Panc1 (cell line): ENCODE measurements around the gene LNPEP. TPM values are rescaled to one million over a fixed set of nuclear protein-coding genes. Genes with fewer than 3 reads are reported as not detected.
A peak's percentile ranks its signal among the peaks of the same experiment; 100 is the strongest.

Experiments used
- ATAC-seq: fragments of 200-7000 bp; cut with Tn5 transposase; 2 replicates; pipeline ENCODE4 v1.9.1; 2020; ENCODE audit warnings: mild to moderate bottlenecking, moderate library complexity
- BruUV-seq: library from RNA; stranded (reverse); fragments of 400-500 nt; replicated peaks from 2 replicates; lab custom pipeline; 2021; lab: Mats Ljungman, UMichigan
- CTCF ChIA-PET: fragments of 300-600 bp; sonication (Branson Sonifier 250); formaldehyde crosslinking; loops from one replicate; lab custom pipeline; 2022; ENCODE audit warnings: antibody characterized with exemption; lab: Charles Lee
- POLR2A ChIA-PET: fragments of 300-600 bp; sonication (Branson Sonifier 250); formaldehyde crosslinking; loops from one replicate; lab custom pipeline; 2022; ENCODE audit warnings: antibody characterized with exemption; lab: Charles Lee
- DNase-seq: peaks from one replicate; pipeline ENCODE4 v3.0.0-alpha.2; 2010; ENCODE audit warnings: low read depth, low spot score
- H3K27ac ChIP-seq: 2 replicates; pipeline ENCODE4 v1.5.1; 2011; ENCODE audit warnings: mild to moderate bottlenecking, low read length, inconsistent platforms
- H3K27me3 ChIP-seq: fragments of 200-500 bp; sonication (Bioruptor generic); 2 replicates; pipeline ENCODE4 v1.6.0; 2014; ENCODE audit warnings: low read length, inconsistent platforms; ENCODE audit not compliant: control insufficient read depth, insufficient read depth
- H3K36me3 ChIP-seq: fragments of 200-500 bp; sonication (Bioruptor generic); 2 replicates; pipeline ENCODE4 v1.5.1; 2014; ENCODE audit warnings: inconsistent platforms, mild to moderate bottlenecking, low read length, moderate library complexity; ENCODE audit not compliant: control insufficient read depth, insufficient read depth
- H3K4me1 ChIP-seq: 2 replicates; pipeline ENCODE4 v1.5.1; 2011; ENCODE audit warnings: inconsistent platforms, mild to moderate bottlenecking, low read length, moderate library complexity; ENCODE audit not compliant: control insufficient read depth, insufficient read depth
- H3K4me3 ChIP-seq, 2 experiments: 2 replicates each; pipeline ENCODE4 v1.5.1; 2011 to 2012; ENCODE audit warnings: low read depth in 2 of 2, low read length in 2 of 2, mild to moderate bottlenecking in 2 of 2, inconsistent platforms in 1 of 2, moderate library complexity in 1 of 2
- H3K9me3 ChIP-seq: fragments of 200-500 bp; sonication (Bioruptor generic); 2 replicates; pipeline ENCODE4 v1.5.1; 2014; ENCODE audit warnings: low read depth, mild to moderate bottlenecking, inconsistent platforms, low read length, moderate library complexity; ENCODE audit not compliant: control insufficient read depth, insufficient read depth
- POLR2AphosphoS5 ChIP-seq: IDR thresholded peaks from 2 replicates; pipeline ENCODE4 v1.6.1; 2012; ENCODE audit warnings: mild to moderate bottlenecking, low read depth, low read length, moderate library complexity
- SIN3A ChIP-seq: IDR thresholded peaks from 2 replicates; pipeline ENCODE4 v1.6.1; 2012; ENCODE audit warnings: low read depth, mild to moderate bottlenecking, low read length, moderate library complexity, borderline replicate concordance; ENCODE audit not compliant: insufficient read depth
- TCF7L2 ChIP-seq: IDR thresholded peaks from 2 replicates; pipeline ENCODE4 v1.6.1; 2011; ENCODE audit warnings: mild to moderate bottlenecking, low read depth, low read length, inconsistent platforms
- in situ Hi-C: cut with HindIII; loops from 2 replicates; pipeline ENCODE4 v1.10.0; 2016; ENCODE audit warnings: low sequenced_read_pairs, low pct_unique_long_range_greater_than_20kb
- intact Hi-C: fragments of 100-400 bp; cut with micrococcal nuclease; formaldehyde crosslinking; loops from one replicate; pipeline ENCODE4 v1.10.0; 2022; ENCODE audit not compliant: unreplicated experiment
- total RNA-seq: library from RNA; stranded (reverse); gene quantifications from one replicate; pipeline ENCODE4 v1.2.1, GENCODE V29; 2021; ENCODE audit not compliant: unreplicated experiment
- TF ChIP-seq, protein P1 (sequence below): fragments of 450-650 bp; IDR thresholded peaks from 2 replicates; pipeline ENCODE4 v1.5.1; 2017; ENCODE audit warnings: mild to moderate bottlenecking
- TF ChIP-seq, protein P2 (sequence below), 2 experiments: IDR thresholded peaks; 2 replicates each; pipeline ENCODE4 v1.6.1; 2011 to 2012; ENCODE audit warnings: low read depth in 2 of 2, control low read depth in 1 of 2, low read length in 1 of 2, mild to moderate bottlenecking in 1 of 2, moderate library complexity in 1 of 2; ENCODE audit not compliant: insufficient read depth in 1 of 2

LNPEP gene
- total RNA-seq, 1 experiment from 2014 or later = 46.6 TPM

DNA sequence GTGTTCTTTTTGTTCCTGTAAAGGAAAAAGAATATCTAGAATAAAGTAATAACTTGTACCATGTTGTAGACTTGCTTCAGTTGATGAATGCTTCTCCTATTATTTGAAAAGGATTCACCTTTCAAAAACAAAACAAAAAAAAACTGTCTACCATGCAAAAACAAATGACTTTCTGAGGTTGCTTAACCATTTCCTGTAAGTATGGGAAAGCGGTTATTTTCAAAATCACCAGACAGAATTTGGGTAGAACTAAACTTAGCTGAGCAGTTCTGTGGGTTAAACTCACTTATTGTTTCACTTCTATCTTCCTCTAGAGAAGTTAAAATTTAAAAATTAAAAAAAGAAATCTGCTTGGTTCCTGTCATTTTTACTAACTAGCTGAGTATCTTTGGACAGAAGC, 25.2 kb downstream of the LNPEP start:
- ATAC-seq = no peak
- Histone ChIP-seq H3K27ac (no peak overlapping the region), H3K9me3 (no peaks in the 10 kb centered on the region), H3K4me3 (no peak overlapping the region), H3K36me3 (no peaks in the 10 kb centered on the region), H3K27me3 (no peaks in the 10 kb centered on the region), H3K4me1 (peaks cover 3% of the 10 kb centered on the region; the same call in 1 of the 2 replicates)
- no peak for DNase-seq
- intact Hi-C loops (no loop called here), in situ Hi-C loops (no loop called here)
- TF ChIP-seq, protein P1, sequence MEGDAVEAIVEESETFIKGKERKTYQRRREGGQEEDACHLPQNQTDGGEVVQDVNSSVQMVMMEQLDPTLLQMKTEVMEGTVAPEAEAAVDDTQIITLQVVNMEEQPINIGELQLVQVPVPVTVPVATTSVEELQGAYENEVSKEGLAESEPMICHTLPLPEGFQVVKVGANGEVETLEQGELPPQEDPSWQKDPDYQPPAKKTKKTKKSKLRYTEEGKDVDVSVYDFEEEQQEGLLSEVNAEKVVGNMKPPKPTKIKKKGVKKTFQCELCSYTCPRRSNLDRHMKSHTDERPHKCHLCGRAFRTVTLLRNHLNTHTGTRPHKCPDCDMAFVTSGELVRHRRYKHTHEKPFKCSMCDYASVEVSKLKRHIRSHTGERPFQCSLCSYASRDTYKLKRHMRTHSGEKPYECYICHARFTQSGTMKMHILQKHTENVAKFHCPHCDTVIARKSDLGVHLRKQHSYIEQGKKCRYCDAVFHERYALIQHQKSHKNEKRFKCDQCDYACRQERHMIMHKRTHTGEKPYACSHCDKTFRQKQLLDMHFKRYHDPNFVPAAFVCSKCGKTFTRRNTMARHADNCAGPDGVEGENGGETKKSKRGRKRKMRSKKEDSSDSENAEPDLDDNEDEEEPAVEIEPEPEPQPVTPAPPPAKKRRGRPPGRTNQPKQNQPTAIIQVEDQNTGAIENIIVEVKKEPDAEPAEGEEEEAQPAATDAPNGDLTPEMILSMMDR = no peak
- TF ChIP-seq SIN3A = no peak
- TF ChIP-seq, protein P2, sequence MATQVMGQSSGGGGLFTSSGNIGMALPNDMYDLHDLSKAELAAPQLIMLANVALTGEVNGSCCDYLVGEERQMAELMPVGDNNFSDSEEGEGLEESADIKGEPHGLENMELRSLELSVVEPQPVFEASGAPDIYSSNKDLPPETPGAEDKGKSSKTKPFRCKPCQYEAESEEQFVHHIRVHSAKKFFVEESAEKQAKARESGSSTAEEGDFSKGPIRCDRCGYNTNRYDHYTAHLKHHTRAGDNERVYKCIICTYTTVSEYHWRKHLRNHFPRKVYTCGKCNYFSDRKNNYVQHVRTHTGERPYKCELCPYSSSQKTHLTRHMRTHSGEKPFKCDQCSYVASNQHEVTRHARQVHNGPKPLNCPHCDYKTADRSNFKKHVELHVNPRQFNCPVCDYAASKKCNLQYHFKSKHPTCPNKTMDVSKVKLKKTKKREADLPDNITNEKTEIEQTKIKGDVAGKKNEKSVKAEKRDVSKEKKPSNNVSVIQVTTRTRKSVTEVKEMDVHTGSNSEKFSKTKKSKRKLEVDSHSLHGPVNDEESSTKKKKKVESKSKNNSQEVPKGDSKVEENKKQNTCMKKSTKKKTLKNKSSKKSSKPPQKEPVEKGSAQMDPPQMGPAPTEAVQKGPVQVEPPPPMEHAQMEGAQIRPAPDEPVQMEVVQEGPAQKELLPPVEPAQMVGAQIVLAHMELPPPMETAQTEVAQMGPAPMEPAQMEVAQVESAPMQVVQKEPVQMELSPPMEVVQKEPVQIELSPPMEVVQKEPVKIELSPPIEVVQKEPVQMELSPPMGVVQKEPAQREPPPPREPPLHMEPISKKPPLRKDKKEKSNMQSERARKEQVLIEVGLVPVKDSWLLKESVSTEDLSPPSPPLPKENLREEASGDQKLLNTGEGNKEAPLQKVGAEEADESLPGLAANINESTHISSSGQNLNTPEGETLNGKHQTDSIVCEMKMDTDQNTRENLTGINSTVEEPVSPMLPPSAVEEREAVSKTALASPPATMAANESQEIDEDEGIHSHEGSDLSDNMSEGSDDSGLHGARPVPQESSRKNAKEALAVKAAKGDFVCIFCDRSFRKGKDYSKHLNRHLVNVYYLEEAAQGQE (IDR thresholded peaks at IDR 0.05; ENCODE audit: insufficient read depth in 1 of 2, low read depth in 2 of 2, low read length in 1 of 2) = no peak
- no peak for TF ChIP-seq TCF7L2
- no peak for TF ChIP-seq POLR2AphosphoS5
- POLR2A ChIA-PET = interaction anchor here (0.6 kb wide), 1 partner anchor 75 kb away, joined by 3 read pairs; no protein-coding TSS in a partner anchor
- no TSS peak for BruUV-seq
- CTCF ChIA-PET = no interaction called here

DNA sequence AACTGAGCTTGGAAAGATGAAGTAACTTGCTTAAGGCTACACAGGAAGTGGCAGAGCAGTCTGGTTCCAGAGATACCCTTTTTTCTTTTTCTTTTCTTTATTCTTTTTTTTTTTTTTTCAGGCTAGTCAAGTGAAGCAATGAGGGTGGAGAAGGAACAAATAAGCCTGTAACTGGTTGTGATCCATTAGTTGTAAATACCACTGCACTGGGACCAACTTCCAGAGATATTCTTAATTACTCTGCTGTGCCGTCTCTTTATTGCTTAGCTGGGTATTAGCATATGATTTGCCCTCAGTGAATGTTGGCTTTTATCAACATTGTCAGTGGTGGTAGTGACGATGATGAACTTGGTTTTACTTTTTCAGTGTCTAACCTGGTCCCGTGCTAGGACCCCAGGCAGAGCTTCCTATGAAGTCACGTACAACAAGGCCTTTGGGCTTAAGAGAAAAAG, 26.7 kb downstream of the LNPEP start:
- intact Hi-C loops (no loop called here), in situ Hi-C loops (no loop called here)
- no TSS peak for BruUV-seq
- TF ChIP-seq SIN3A (no peak), TCF7L2 (no peak), POLR2AphosphoS5 (no peak)
- TF ChIP-seq, protein P2 (IDR thresholded peaks at IDR 0.05; ENCODE audit: insufficient read depth in 1 of 2, low read depth in 2 of 2, low read length in 1 of 2) = no peak
- TF ChIP-seq, protein P1 = no peak
- ChIA-PET CTCF (no interaction called here), POLR2A (no interaction called here)
- Histone ChIP-seq H3K9me3 (no peaks in the 10 kb centered on the region), H3K4me3 (no peak overlapping the region), H3K4me1 (peaks cover 3% of the 10 kb centered on the region; the same call in 1 of the 2 replicates), H3K27ac (0 out of 2 replicates have a peak overlapping the region, but pooled peaks have one; percentile 14), H3K36me3 (no peaks in the 10 kb centered on the region), H3K27me3 (no peaks in the 10 kb centered on the region)
- ATAC-seq (no peak), DNase-seq (no peak)
